ENCODE data around the gene SIVA1.

- no peak for TF ChIP-seq CTCF (IDR thresholded peaks at IDR 0.05)
- no peak for TF ChIP-seq POLR2A (IDR thresholded peaks at IDR 0.05)
Observed at GRCh38 chr14:104778694-104779331, 25.9 kb downstream of the SIVA1 start.

All from right lobe of liver (tissue), 4 donors.